Measurements from ENCODE around the gene PRELID1.
"Not testable (repeated sequence)": the region's sequence is repeated elsewhere in the genome, so short reads cannot be mapped to it uniquely, and the experiment has no call there.

Gene PRELID1

GRCh38 chr5:177303121-177303924 lies at the start of gene PRELID1, which contains the start of gene RAB24:
PRELID1 (plus strand) TSS chr5:177303799; CDS start chr5:177303986, 187 bp downstream.
RAB24 (minus strand) TSS chr5:177303719; CDS start chr5:177303288, 431 bp downstream.
- Histone ChIP-seq H3K36me3 (ENCODE audit: control insufficient read depth in 1 of 2, insufficient read depth in 2 of 2, low read length in 2 of 2) (peaks cover 12 to 28% of the 10 kb centered on the region in 2 donors), H3K4me1 (ENCODE audit: control insufficient read depth in 1 of 2, insufficient read depth in 2 of 2, low read length in 2 of 2) (peaks cover 56 to 65% of the 10 kb centered on the region in 2 donors), H3K27ac (ENCODE audit: low read depth, low read length) (peak within 1 kb of the TSS; percentile 78), H3K4me3 (ENCODE audit: low read depth in 1 of 2, low read length in 2 of 2) (peak within 1 kb of the TSS; percentile 86 to 93), H3K9ac (ENCODE audit: low read depth in 1 of 2, low read length in 2 of 2) (peak within 1 kb of the TSS; percentile 94), H3K9me3 (ENCODE audit: control insufficient read depth in 1 of 2, low read length in 2 of 2) (no peaks in the 10 kb centered on the region), H3K27me3 (ENCODE audit: control insufficient read depth in 1 of 2, insufficient read depth in 2 of 2, low read length in 2 of 2) (no peaks in the 10 kb centered on the region)

DNA sequence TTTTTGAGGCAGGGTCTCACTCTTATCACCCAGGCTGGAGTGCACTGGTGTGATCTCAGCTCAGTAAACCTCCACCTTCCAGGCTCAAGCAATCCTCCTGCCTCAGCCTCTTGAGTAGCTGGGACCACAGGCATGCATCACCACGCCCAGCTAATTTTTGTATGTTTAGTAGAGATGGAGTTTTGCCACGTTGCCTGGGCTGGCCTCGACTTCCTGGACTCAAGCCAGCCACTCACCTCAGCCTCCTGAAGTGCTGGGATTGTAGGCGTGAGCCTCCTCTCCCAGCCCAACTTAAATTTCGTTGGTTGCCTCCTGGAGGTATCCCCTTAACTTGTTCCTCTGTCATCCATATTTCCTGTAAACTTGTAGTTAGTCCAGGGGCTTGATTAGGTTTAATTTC lies 47.3 kb upstream of the PRELID1 start:
- H3K27ac ChIP-seq (ENCODE audit: low read depth, low read length): no peak overlapping the region

DNA sequence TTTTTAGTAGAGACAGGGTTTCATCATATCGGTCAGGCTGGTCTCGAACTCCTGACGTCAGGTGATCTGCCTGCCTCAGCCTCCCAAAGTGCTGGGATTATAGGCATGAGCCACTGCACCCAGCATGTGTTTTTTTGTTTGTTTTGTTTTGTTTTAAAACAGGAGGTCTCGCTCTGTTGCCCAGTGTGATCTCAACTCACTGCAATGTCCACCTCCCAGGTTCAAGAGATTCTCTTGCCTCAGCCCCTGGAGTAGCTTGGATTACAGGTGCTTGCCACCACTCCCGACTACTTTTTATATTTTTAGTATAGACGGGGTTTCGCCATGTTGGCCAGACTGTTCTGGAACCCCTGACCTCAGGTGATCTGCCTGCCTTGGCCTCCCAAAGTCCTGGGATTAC lies 44.9 kb upstream of the PRELID1 start:
- H3K9me3 ChIP-seq (ENCODE audit: control insufficient read depth in 1 of 2, low read length in 2 of 2); H3K4me3 ChIP-seq (ENCODE audit: low read depth in 1 of 2, low read length in 2 of 2); H3K4me1 ChIP-seq (ENCODE audit: control insufficient read depth in 1 of 2, insufficient read depth in 2 of 2, low read length in 2 of 2); H3K27me3 ChIP-seq (ENCODE audit: control insufficient read depth in 1 of 2, insufficient read depth in 2 of 2, low read length in 2 of 2); H3K27ac ChIP-seq (ENCODE audit: low read depth, low read length); H3K9ac ChIP-seq (ENCODE audit: low read depth in 1 of 2, low read length in 2 of 2): not testable (repeated sequence)
- H3K36me3 ChIP-seq (ENCODE audit: control insufficient read depth in 1 of 2, insufficient read depth in 2 of 2, low read length in 2 of 2): peaks cover 15 to 83% of the 10 kb centered on the region in 2 donors

More for the DNA sequence above, 47.3 kb upstream of the PRELID1 start:
- H3K27me3 ChIP-seq (ENCODE audit: control insufficient read depth in 1 of 2, insufficient read depth in 2 of 2, low read length in 2 of 2): no peaks in the 10 kb centered on the region
- H3K4me3 ChIP-seq (ENCODE audit: low read depth in 1 of 2, low read length in 2 of 2): no peak overlapping the region
- peaks cover 28 to 83% of the 10 kb centered on the region in 2 donors for H3K36me3 ChIP-seq (ENCODE audit: control insufficient read depth in 1 of 2, insufficient read depth in 2 of 2, low read length in 2 of 2)
- no peak overlapping the region for H3K9ac ChIP-seq (ENCODE audit: low read depth in 1 of 2, low read length in 2 of 2)
- no peaks in the 10 kb centered on the region for H3K9me3 ChIP-seq (ENCODE audit: control insufficient read depth in 1 of 2, low read length in 2 of 2)
- H3K4me1 ChIP-seq (ENCODE audit: control insufficient read depth in 1 of 2, insufficient read depth in 2 of 2, low read length in 2 of 2): peaks cover 0 to under 1% of the 10 kb centered on the region in 2 donors

- Histone ChIP-seq H3K27me3 (ENCODE audit: control insufficient read depth in 1 of 2, insufficient read depth in 2 of 2, low read length in 2 of 2) (no peaks in the 10 kb centered on the region), H3K4me3 (ENCODE audit: low read depth in 1 of 2, low read length in 2 of 2) (no peak overlapping the region), H3K9ac (ENCODE audit: low read depth in 1 of 2, low read length in 2 of 2) (no peak overlapping the region), H3K36me3 (ENCODE audit: control insufficient read depth in 1 of 2, insufficient read depth in 2 of 2, low read length in 2 of 2) (peaks cover 9 to 72% of the 10 kb centered on the region in 2 donors), H3K27ac (ENCODE audit: low read depth, low read length) (no peak overlapping the region), H3K4me1 (ENCODE audit: control insufficient read depth in 1 of 2, insufficient read depth in 2 of 2, low read length in 2 of 2) (peaks cover 0 to 4% of the 10 kb centered on the region in 2 donors), H3K9me3 (ENCODE audit: control insufficient read depth in 1 of 2, low read length in 2 of 2) (no peaks in the 10 kb centered on the region)
These were observed 42.6 kb upstream of the PRELID1 start for GRCh38 chr5:177260961-177261360.

- H3K4me3 ChIP-seq (ENCODE audit: low read depth in 1 of 2, low read length in 2 of 2): no peak overlapping the region
- H3K36me3 ChIP-seq (ENCODE audit: control insufficient read depth in 1 of 2, insufficient read depth in 2 of 2, low read length in 2 of 2): peaks cover 9 to 75% of the 10 kb centered on the region in 2 donors
- H3K4me1 ChIP-seq (ENCODE audit: control insufficient read depth in 1 of 2, insufficient read depth in 2 of 2, low read length in 2 of 2): peaks cover 0 to 4% of the 10 kb centered on the region in 2 donors
- no peaks in the 10 kb centered on the region for H3K27me3 ChIP-seq (ENCODE audit: control insufficient read depth in 1 of 2, insufficient read depth in 2 of 2, low read length in 2 of 2)
- H3K27ac ChIP-seq (ENCODE audit: low read depth, low read length): no peak overlapping the region
- no peaks in the 10 kb centered on the region for H3K9me3 ChIP-seq (ENCODE audit: control insufficient read depth in 1 of 2, low read length in 2 of 2)
- H3K9ac ChIP-seq (ENCODE audit: low read depth in 1 of 2, low read length in 2 of 2): no peak overlapping the region
These were observed 42.1 kb upstream of the PRELID1 start for GRCh38 chr5:177261510-177261909.

GRCh38 chr5:177264178-177264577 lies 39.4 kb upstream of the PRELID1 start:
- Histone ChIP-seq H3K27ac (ENCODE audit: low read depth, low read length) (no peak overlapping the region), H3K27me3 (ENCODE audit: control insufficient read depth in 1 of 2, insufficient read depth in 2 of 2, low read length in 2 of 2) (no peaks in the 10 kb centered on the region), H3K4me1 (ENCODE audit: control insufficient read depth in 1 of 2, insufficient read depth in 2 of 2, low read length in 2 of 2) (peaks cover 0 to 4% of the 10 kb centered on the region in 2 donors), H3K9me3 (ENCODE audit: control insufficient read depth in 1 of 2, low read length in 2 of 2) (no peaks in the 10 kb centered on the region), H3K4me3 (ENCODE audit: low read depth in 1 of 2, low read length in 2 of 2) (no peak overlapping the region), H3K36me3 (ENCODE audit: control insufficient read depth in 1 of 2, insufficient read depth in 2 of 2, low read length in 2 of 2) (peaks cover 16 to 76% of the 10 kb centered on the region in 2 donors), H3K9ac (ENCODE audit: low read depth in 1 of 2, low read length in 2 of 2) (no peak overlapping the region)

DNA sequence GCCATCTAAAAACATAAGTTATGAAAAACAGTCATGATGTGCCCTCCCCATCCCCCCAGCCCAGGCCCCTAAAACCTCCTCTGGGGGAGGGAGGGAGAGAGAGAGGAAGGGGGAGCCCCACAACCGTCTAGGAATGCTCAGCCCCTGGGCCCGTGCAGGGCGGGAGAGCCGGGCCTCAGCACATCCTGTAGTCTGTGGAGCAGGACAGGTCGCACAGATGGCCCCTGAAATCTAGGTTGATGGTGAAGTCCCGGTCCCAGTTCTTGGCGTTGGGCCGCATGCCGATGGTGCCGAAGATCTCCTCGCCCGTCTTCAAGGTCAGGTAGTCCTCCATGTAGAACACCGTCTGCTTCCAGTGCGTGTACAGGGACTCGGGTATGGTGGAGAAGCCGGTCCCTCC lies 38.2 kb upstream of the PRELID1 start:
- no peak overlapping the region for H3K27ac ChIP-seq (ENCODE audit: low read depth, low read length)

DNA sequence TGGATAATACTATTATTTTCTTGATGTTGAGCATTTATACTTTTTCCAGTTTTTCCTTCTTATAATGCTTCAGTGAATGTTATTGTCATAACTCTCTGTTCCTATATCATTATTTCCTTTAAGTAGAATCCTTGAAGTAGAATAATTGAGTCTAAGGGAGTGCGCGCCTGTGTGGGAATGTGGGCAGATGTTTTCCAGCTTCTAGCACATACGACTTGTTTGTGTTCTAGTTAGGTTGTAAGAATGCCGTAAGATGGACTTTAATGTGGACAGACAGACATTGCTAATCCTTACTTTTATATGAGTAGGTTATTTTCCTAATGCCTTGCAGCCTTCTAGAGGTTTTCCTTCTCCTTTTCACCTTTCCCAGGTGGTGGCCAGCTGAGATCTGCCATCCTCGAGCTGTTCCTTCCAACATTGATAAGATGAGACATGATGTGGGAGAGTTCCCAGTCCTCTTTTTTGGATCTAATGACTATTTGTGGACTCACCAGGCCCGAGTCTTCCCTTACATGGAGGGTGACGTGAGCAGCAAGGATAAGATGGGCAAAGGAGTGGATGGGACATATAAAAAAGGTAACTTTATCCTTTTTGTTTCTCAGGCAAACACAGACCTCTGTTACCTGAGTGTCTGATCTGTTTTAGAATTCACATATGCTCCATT lies 34.2 kb upstream of the PRELID1 start:
- H3K4me1 ChIP-seq (ENCODE audit: control insufficient read depth in 1 of 2, insufficient read depth in 2 of 2, low read length in 2 of 2): no peaks in the 10 kb centered on the region
- H3K9ac ChIP-seq (ENCODE audit: low read depth in 1 of 2, low read length in 2 of 2): no peak overlapping the region
- H3K36me3 ChIP-seq (ENCODE audit: control insufficient read depth in 1 of 2, insufficient read depth in 2 of 2, low read length in 2 of 2): peaks cover 38 to 77% of the 10 kb centered on the region in 2 donors
- H3K27ac ChIP-seq (ENCODE audit: low read depth, low read length): no peak overlapping the region
- no peak overlapping the region for H3K4me3 ChIP-seq (ENCODE audit: low read depth in 1 of 2, low read length in 2 of 2)
- no peaks in the 10 kb centered on the region for H3K9me3 ChIP-seq (ENCODE audit: control insufficient read depth in 1 of 2, low read length in 2 of 2)
- H3K27me3 ChIP-seq (ENCODE audit: control insufficient read depth in 1 of 2, insufficient read depth in 2 of 2, low read length in 2 of 2): no peaks in the 10 kb centered on the region

More for the DNA sequence above, 38.2 kb upstream of the PRELID1 start:
- Histone ChIP-seq H3K4me3 (ENCODE audit: low read depth in 1 of 2, low read length in 2 of 2) (no peak overlapping the region), H3K36me3 (ENCODE audit: control insufficient read depth in 1 of 2, insufficient read depth in 2 of 2, low read length in 2 of 2) (peaks cover 21 to 76% of the 10 kb centered on the region in 2 donors), H3K9ac (ENCODE audit: low read depth in 1 of 2, low read length in 2 of 2) (no peak overlapping the region), H3K9me3 (ENCODE audit: control insufficient read depth in 1 of 2, low read length in 2 of 2) (no peaks in the 10 kb centered on the region), H3K4me1 (ENCODE audit: control insufficient read depth in 1 of 2, insufficient read depth in 2 of 2, low read length in 2 of 2) (peaks cover 0 to 4% of the 10 kb centered on the region in 2 donors), H3K27me3 (ENCODE audit: control insufficient read depth in 1 of 2, insufficient read depth in 2 of 2, low read length in 2 of 2) (no peaks in the 10 kb centered on the region)

DNA sequence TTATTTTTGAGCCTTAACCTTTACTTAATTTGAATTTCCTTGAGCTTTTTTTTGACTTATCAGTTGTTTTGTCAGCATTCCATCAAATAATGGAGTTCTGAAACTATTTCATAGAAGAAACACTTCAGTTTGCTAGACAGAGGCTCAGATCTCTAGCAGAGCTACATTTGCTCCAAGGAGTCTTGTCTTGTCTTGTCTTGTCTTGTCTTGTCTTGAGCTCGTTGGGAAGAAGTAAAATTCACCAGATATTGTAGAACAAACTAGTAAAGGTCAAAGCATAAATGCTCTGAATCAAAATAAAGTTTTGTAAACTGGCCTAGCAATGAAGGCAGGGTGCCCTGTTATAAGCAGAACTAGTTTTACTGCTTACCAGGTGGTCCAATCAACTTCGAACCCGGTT lies 33.6 kb upstream of the PRELID1 start:
- Histone ChIP-seq H3K9ac (ENCODE audit: low read depth in 1 of 2, low read length in 2 of 2) (no peak overlapping the region), H3K27me3 (ENCODE audit: control insufficient read depth in 1 of 2, insufficient read depth in 2 of 2, low read length in 2 of 2) (no peaks in the 10 kb centered on the region), H3K36me3 (ENCODE audit: control insufficient read depth in 1 of 2, insufficient read depth in 2 of 2, low read length in 2 of 2) (peaks cover 38 to 81% of the 10 kb centered on the region in 2 donors), H3K9me3 (ENCODE audit: control insufficient read depth in 1 of 2, low read length in 2 of 2) (no peaks in the 10 kb centered on the region), H3K4me3 (ENCODE audit: low read depth in 1 of 2, low read length in 2 of 2) (no peak overlapping the region), H3K4me1 (ENCODE audit: control insufficient read depth in 1 of 2, insufficient read depth in 2 of 2, low read length in 2 of 2) (no peaks in the 10 kb centered on the region), H3K27ac (ENCODE audit: low read depth, low read length) (no peak overlapping the region)

DNA sequence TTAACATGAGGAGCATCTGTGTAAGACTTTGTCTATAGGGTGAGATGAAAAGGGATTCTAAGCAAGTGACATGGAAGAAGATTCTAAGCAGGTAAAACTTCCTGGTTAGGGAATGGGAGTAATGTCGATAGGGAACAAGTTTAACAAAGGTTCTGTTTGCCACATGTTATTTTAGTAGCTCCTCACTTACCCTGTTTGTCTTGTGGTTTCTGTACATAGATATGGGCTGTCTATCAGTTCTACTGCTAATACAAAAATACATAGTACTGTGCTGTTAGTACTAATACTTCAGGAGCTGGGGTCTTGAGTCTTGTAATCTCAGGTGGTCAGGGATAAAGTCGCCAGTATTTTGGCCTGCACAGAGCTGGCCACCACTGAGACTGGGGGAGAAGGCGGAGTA lies 32.9 kb upstream of the PRELID1 start:
- H3K4me1 ChIP-seq (ENCODE audit: control insufficient read depth in 1 of 2, insufficient read depth in 2 of 2, low read length in 2 of 2): no peaks in the 10 kb centered on the region
- H3K27me3 ChIP-seq (ENCODE audit: control insufficient read depth in 1 of 2, insufficient read depth in 2 of 2, low read length in 2 of 2): no peaks in the 10 kb centered on the region
- peaks cover 38 to 84% of the 10 kb centered on the region in 2 donors for H3K36me3 ChIP-seq (ENCODE audit: control insufficient read depth in 1 of 2, insufficient read depth in 2 of 2, low read length in 2 of 2)
- no peak overlapping the region for H3K27ac ChIP-seq (ENCODE audit: low read depth, low read length)
- H3K9me3 ChIP-seq (ENCODE audit: control insufficient read depth in 1 of 2, low read length in 2 of 2): no peaks in the 10 kb centered on the region
- H3K4me3 ChIP-seq (ENCODE audit: low read depth in 1 of 2, low read length in 2 of 2): no peak overlapping the region
- no peak overlapping the region for H3K9ac ChIP-seq (ENCODE audit: low read depth in 1 of 2, low read length in 2 of 2)

Data from duodenal mucosa (tissue), 2 donors.